Epithelial cell of proximal tubule (primary cell): Measurements from ENCODE around the gene TIMM22. TPM values are rescaled to one million over a fixed set of nuclear protein-coding genes. Genes with fewer than 3 reads are reported as not detected.
"Not testable (repeated sequence)": the region's sequence is repeated elsewhere in the genome, so short reads cannot be mapped to it uniquely, and the experiment has no call there.

Source experiments
- DNase-seq: peaks from one replicate; pipeline ENCODE4 v3.0.0-alpha.2; 2011; ENCODE audit warnings: low read depth
- H3K4me3 ChIP-seq: 2 replicates; pipeline ENCODE4 v1.5.1; 2011; ENCODE audit warnings: low read depth, mild to moderate bottlenecking, low read length
- total RNA-seq: library from RNA; depleted of rRNA; stranded (reverse); fragments of >200 nt; gene quantifications from 2 replicates; pipeline ENCODE4 v1.2.3, GENCODE V29; 2015
- TF ChIP-seq, protein P1 (sequence below): conservative IDR thresholded peaks from 2 replicates; pipeline ENCODE4 v1.5.1; 2012; ENCODE audit warnings: low read depth, mild to moderate bottlenecking, low read length

Gene TIMM22
- 18.7 and 21.8 TPM in 2 replicates for total RNA-seq

DNA sequence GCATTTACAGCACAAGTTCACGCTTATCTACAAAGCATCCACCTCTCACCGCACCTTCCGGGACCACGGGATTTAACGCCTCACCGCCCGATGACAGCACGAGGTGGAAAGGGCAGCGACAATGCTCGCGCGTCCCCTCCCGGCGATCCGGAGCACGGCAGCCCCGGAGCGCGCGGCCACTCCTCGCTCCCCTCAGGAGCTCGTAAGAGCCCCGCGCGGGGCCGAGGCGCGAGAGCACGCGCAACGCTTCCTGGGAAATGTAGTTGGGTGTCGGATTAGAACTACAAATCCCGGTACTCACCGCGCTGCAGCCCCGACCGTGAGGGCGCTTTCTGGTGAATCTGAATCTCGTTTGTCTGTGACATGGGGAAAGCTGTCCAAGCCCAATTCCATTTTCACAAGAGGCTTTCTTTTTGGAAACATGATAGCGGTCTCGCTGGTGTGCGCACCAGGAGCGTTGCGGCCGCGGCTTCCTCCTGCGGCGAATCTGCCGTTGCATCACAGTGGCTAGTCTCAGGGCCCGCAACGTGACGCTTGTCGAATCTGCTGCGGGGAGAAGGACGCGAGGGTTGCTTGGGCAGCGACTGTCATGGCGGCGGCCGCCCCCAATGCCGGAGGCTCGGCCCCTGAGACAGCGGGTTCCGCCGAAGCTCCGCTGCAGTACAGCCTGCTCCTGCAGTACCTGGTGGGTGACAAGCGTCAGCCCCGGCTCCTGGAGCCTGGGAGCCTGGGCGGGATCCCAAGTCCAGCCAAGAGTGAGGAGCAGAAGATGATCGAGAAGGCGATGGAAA is at the start of gene TIMM22:
Gene TIMM22, plus strand, starts transcription at position 576 of the 791 bp plus-strand sequence. Its CDS starts 14 bp downstream, at position 590.
- H3K4me3 ChIP-seq, result peak within 1 kb of the TSS; percentile 95
- TF ChIP-seq, protein P1, sequence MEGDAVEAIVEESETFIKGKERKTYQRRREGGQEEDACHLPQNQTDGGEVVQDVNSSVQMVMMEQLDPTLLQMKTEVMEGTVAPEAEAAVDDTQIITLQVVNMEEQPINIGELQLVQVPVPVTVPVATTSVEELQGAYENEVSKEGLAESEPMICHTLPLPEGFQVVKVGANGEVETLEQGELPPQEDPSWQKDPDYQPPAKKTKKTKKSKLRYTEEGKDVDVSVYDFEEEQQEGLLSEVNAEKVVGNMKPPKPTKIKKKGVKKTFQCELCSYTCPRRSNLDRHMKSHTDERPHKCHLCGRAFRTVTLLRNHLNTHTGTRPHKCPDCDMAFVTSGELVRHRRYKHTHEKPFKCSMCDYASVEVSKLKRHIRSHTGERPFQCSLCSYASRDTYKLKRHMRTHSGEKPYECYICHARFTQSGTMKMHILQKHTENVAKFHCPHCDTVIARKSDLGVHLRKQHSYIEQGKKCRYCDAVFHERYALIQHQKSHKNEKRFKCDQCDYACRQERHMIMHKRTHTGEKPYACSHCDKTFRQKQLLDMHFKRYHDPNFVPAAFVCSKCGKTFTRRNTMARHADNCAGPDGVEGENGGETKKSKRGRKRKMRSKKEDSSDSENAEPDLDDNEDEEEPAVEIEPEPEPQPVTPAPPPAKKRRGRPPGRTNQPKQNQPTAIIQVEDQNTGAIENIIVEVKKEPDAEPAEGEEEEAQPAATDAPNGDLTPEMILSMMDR, result peak; percentile 79
- peak; percentile 91 for DNase-seq

DNA sequence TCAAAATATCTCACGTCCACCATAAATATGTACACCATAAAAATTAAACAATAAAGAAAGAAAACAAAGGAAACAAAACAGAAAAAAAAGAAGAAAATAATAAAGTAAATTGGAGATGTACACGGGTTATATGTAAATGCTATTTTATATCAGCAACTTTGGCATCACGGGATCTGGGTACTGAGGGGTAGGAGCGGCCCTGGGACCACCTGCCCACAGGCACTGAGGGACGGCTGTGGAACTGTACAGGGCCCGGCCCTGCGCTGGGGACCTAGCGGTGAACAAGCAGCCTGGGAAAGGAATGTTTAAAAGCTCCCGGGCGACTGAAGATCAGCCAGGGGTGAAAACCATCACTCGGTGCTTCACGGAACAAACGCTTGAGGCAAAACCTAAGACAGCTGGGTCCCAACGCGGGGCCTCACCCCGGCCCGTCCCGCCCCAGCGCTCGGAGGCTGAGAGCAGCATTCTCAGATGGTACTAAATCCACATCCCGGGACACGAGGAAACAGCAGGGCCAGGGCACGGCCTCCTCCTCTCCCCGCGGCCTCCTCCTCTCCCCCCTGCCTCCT is 48.6 kb upstream of the TIMM22 start:
- H3K4me3 ChIP-seq, result no peak overlapping the region
- no peak for DNase-seq
- TF ChIP-seq, protein P1, result no peak

DNA sequence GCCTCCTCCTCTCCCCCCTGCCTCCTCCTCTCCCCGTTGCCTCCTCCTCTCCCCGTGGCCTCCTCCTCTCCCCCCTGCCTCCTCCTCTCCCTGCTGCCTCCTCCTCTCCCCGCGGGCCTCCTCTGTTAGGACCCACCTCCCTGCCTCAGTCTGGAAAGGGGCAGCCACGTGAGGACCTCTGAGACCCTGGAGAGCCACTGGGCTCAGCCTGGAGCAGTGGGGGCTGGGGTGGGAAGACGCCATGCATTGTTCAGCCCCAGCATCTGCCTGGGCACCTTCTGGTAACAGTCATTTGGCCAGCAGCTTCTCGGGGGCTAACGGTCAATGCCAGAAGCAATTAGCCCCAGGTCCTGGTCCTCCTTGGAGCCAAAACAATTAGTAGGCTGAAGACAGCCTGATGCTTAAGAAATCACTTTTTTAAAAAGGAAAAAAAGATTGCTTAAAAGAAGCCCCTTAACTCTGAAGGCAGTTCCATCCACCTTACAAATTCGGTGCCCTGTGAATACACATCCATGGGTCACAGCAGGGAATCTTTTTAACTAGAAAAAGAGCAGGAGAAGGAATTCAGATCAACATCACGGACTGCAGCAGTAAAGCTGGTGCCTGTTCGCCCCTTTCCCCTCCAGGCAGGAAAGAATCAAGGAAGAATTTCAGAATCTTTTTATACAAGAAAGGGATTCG is 47.2 kb upstream of the TIMM22 start:
- no peak overlapping the region for H3K4me3 ChIP-seq
- DNase-seq, result no peak
- TF ChIP-seq, protein P1, result no peak

DNA sequence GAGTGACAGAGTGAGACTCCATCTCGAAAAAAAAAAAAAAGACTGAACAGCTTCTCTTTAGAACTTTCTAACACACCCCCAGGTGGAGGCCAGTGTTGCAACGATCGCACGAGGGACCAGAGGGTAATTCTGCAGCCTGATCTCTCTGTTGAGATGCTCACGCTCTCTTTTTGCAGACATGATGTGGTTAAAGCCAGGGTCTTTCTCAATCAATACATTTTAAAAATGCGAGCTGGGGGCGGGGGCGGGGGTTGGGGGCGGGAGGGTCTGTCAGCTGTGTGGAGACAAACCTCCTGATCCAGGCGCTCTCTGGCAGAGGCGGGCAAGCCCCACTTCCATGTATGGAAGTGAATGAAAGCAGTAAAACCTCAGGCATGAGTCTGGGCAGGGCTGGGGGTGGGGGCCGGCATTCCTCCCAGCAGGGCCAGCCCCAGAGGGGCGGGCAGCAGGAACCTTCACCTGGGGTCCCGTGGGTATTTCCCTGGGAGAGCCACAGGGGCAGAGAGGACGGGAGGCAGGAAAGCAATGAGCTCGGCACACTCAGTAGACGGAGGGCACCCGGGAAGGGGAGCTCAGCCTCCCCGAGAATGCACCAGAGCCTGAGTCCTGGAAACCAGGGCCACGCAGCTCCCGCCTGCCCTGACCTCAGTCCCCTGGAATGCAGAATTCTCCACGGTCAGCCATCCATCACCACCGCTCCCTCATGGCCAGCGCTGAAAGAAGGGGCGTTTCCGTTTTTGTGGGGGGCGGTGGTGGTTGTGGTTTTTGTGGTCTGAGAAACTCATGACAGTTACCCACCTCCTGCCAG is 45.4 kb upstream of the TIMM22 start:
- peak; percentile 67 for DNase-seq
- TF ChIP-seq, protein P1, result no peak
- peak overlapping the region; percentile 51 for H3K4me3 ChIP-seq

DNA sequence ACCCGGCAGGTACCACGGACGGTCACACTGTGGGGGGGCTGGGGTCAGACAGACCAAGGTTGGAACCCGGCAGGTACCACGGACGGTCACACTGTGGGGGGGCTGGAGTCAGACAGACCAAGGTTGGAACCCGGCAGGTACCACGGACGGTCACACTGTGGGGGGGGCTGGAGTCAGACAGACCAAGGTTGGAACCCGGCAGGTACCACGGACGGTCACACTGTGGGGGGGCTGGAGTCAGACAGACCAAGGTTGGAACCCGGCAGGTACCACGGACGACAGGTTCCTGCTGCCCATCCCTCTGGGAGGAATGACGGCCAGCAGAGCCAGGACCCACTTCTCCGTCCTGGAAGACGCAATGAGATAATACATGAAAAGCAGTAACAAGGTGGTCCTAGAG is 44.3 kb upstream of the TIMM22 start:
- not testable (repeated sequence) for DNase-seq, H3K4me3 ChIP-seq

DNA sequence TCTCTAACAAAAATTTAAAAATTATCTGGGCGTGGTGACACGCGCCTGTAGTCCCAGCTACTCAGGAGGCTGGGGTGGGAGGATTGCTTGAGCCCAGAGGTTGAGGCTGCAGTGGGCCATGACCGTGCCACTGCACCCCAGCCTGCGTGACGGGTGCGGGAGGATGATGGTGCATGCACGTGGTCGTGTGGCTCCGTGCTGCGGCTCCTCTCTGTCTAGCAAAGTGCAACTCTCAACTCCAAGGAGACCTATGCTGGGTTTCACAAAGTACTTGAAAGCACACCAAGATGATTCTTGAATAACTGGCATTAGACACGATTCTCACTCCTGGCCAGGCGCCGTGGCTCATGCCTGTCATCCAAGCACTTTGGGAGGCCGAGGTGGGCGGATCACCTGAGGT is 43.2 kb upstream of the TIMM22 start:
- DNase-seq, result no peak
- TF ChIP-seq, protein P1, result no peak
- H3K4me3 ChIP-seq, result no peak overlapping the region
